HG03442 (cell line): ENCODE data around the gene NASP.
"Not testable (repeated sequence)": the region's sequence is repeated elsewhere in the genome, so short reads cannot be mapped to it uniquely, and the experiment has no call there.

Experiments used
- ATAC-seq: cut with Tn5 transposase; IDR thresholded peaks from one replicate; pipeline ENCODE4 v1.9.1; 2021; ENCODE audit warnings: mild to moderate bottlenecking, moderate library complexity; ENCODE audit not compliant: unreplicated experiment

NASP gene

GRCh38 chr1:45569571-45569961 is 14.3 kb upstream of the NASP start:
- ATAC-seq: no peak

DNA sequence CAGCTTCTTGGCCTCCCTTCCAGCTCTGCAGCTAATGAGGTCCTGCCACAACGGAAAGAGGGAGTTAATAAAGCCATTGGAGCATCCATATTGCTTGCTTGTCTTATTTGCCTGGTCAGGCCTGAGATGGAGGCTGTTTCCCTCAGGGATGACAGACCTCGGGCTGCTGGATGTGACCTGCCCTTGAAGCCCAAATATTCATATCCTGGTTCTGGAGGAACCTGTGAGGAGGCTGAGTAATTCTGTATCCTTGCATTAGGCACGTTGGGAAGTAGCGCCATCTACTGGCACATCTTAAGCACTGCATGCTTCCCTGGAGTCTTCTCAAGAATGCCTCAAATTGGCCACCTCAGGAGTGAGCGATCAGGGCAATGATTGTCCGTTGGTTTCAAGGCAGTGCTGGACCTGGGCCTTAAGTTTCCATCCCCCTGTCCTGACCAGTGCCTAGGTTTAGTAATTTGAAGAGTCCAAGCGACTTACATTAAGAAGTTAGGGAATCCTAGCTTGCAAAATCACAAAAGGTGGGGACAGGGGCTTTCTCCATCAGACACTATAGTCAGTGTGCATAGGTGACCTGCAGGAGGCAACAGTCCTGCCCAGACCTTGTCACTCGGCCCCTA is 13.8 kb upstream of the NASP start:
- ATAC-seq: peak; percentile 49

GRCh38 chr1:45570631-45571030 is 13.2 kb upstream of the NASP start:
- no peak for ATAC-seq

GRCh38 chr1:45573231-45573804 is 10.5 kb upstream of the NASP start:
- no peak for ATAC-seq

GRCh38 chr1:45574105-45574626 is 9.7 kb upstream of the NASP start:
- ATAC-seq: no peak

DNA sequence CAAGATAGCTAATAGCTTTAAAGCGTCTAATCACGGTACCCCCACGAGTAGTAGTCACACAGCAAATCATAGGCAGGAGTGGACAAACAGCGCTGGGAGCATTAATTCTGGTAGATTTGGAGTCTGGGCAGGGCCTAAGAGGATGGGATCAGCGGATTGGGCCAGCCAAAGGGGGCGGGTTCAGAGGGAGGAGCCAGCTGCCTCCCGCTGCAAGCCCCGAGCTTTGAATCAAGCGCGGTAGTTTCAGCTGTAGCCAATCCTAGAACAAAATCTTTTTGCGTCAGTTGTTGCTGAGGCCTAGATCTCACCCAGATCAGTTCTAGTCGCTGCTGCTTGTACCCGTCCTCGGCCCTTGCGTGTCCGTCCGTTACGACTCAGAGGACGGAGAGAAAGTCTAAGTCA is 576 bp upstream of the NASP start:
- ATAC-seq: peak; percentile 68

DNA sequence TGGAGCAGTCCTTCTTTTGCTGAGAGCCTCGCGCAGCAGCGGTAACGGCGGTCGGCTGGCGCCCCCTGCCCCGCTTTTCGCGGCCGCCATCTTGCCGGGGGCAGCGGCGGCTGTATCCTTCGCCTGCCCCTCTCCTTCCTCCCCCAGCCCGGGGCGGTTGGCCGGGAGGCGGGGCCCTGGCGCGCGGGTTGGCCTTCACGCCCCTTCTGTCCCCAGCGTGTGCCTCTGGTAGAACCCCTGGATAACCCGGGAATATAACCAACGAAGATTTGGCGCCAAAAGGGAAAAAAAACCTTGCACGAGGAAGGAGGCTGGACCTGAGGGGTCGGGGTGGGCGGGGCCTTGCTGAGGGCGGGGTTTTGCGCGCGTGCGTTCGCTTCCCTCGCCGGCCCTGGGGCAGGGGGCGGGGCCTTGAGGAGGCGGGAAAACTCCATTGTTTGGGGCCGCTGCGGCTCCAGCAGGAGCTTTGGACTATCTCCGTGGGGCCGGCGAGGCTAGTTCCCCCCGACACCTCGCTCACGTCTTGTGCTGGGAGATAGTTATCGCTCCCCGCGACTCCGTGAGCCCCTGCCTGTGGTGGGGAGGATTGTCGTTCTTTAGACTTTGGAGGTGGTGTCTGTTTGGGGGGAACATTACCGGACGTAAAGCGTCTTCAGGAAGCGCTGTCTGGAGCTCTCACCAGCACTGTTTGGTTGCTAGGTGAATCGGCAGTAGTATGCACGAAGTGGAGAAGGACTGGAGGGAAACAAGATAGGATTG is 689 bp downstream of the NASP start:
- peak; percentile 20 for ATAC-seq

GRCh38 chr1:45585110-45585426 is 1.2 kb downstream of the NASP start:
- no peak for ATAC-seq

GRCh38 chr1:45585496-45586075 is 1.7 kb downstream of the NASP start:
- ATAC-seq: no peak

DNA sequence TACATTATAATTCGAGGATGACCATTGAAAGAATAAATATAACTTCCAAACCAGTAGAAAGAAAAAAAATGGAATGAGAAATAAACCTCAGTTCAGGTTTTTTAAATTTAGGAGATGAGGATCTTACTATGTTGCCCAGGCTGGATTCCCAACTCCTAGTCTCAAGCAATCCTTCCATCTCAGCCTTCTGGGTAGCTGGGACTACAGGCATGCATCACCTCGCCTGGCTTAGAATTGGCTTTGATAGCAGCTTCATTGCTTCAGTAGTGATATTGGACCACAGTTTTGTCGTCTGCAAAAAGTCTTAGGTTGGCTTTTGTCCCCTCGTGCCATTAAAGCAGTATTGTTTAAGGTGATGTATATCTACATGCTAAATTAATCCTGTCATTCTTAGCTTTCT is 2.9 kb downstream of the NASP start:
- ATAC-seq: no peak

DNA sequence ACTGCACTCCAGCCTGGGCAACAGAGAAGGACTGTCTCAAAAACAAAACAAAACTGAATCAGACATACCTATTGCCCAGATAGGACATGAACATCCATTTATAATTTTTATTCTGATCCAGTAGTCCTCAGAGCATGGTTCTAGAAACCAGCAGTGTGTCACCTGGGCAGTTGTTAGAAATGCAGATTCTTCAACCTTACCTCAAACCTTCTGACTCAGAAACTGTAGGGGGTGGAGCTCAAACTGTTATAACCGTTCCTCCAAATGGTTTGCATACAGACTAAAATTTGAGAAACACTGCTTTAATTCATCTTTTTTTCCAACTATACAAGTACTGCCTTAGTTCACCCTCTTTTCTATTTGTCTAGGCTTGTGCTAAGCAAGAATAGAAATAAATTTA is 6.0 kb downstream of the NASP start:
- no peak for ATAC-seq

DNA sequence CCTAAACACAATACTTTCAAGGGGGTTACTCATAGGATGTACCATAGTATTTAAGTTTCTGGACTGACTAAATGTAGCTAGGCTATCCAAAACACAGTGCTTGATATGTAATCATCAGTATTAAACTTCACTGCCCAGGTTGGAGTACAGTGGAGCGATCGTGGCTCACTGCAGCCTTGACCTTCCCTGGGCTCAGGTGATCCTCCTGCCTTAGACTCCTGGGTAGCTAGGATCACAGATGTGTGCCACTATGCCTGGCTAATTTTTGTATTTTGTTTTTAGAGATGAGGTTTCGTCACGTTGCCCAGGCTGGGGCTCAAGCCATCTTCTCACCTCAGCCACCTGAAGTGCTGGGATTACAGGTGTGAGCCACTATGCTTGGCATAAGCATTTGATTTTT is 10.6 kb downstream of the NASP start:
- ATAC-seq: no peak

DNA sequence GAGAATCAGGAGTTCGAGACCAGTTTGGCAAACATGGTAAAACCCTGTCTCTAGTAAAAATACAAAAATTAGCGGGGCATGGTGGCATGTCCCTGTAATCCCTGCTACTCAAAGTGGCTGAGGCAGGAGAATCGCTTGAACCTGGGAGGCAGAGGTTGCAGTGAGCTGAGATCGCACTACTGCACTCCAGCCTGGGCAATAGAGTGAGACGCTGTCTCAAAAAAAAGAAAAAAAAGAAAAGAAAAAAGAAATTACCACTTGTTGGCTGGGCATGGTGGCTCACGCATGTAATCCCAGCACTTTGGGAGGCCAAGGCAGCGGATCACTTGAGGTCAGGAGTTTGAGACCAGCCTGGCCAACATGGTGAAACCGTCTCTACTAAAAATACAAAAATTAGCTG is 12.9 kb downstream of the NASP start:
- not testable (repeated sequence) for ATAC-seq

- ATAC-seq: no peak
Measured at GRCh38 chr1:45604239-45604638, 20.4 kb downstream of the NASP start.

DNA sequence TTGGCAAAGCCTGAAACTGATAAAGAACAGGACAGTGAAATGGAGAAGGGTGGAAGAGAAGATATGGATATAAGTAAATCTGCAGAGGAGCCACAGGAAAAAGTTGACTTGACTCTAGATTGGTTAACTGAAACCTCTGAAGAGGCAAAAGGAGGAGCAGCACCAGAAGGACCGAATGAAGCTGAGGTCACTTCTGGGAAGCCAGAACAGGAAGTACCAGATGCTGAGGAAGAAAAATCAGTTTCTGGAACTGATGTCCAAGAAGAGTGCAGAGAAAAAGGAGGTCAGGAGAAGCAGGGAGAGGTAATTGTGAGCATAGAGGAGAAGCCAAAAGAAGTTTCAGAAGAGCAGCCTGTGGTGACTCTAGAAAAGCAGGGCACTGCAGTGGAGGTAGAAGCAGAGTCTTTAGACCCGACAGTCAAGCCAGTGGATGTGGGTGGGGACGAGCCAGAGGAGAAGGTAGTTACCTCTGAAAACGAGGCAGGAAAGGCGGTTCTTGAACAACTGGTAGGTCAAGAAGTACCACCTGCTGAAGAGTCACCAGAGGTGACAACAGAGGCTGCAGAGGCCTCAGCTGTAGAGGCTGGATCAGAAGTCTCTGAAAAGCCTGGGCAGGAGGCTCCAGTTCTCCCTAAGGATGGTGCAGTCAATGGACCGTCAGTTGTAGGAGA is 23.7 kb downstream of the NASP start:
- no peak for ATAC-seq

DNA sequence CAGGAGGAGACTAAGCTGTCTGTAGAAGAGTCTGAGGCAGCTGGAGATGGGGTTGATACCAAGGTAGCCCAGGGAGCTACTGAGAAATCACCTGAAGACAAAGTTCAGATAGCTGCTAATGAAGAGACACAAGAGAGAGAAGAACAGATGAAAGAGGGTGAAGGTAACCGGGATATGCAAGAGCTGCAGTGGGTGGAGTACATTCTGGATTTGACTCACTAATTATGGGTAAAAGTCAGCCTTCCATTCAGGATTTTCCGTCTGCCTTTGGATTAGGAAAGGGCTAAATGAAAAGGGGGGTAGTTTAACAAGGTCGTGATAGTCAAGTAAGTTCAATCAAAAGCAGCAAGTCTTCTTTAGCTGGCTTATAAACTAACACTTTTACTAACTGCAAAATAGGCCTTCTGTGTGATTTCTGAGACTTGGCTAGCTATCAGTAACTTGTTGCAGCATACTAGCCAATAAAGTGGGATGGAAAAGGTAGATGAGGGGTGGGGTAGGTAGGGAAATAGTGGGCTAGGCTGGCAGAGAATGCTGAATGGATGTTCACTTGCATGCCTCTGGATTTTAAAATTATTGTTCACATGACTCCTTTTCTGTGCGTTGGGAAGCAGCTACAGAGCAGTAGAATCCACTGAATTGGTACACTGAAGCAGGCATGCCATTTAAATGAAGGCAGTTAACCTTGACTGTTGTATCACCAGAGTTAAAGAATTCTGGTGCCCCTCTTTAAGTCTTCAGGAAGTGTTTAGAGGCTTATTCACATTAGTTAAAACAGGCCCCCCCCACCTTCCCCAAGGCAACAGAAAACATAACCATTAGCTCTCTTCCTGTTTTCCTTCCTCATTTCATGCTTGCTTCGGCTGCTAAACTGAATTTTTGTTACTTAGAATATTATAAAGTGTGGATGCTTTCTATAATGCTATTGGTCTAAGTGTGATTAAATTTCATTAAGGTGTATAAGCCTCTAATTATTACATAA is 24.6 kb downstream of the NASP start:
- no peak for ATAC-seq

- no peak for ATAC-seq
Measured at GRCh38 chr1:45610589-45611226, 26.9 kb downstream of the NASP start.

- ATAC-seq: no peak
Measured at GRCh38 chr1:45612941-45613579, 29.2 kb downstream of the NASP start.

DNA sequence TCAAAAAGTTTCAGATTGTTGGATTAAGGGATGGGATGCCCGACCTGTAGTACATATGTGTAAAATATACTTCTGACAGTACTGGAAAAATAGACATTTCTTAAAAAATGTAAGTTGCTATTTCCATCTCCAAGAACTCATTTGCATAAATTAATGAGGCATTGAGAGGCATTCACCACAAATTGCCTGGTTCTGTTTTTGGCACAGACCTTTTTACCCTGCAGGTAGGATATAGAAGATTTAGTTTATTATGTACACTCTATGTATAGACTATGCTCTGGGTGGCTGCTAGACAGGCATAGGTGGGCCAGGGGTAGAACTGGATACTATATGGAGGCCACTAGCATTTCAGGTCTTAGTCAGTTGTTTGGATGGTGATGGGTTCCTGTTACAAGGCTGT is 32.0 kb downstream of the NASP start:
- no peak for ATAC-seq
